NCI-H1092 (cell line): ENCODE results near the gene ATP1A3.
"Not testable (repeated sequence)": the region's sequence is repeated elsewhere in the genome, so short reads cannot be mapped to it uniquely, and the experiment has no call there.

ENCODE experiments used
- DNase-seq: peaks from one replicate; lab custom pipeline; 2025; lab: John Stamatoyannopoulos, UW

ATP1A3 gene

DNA sequence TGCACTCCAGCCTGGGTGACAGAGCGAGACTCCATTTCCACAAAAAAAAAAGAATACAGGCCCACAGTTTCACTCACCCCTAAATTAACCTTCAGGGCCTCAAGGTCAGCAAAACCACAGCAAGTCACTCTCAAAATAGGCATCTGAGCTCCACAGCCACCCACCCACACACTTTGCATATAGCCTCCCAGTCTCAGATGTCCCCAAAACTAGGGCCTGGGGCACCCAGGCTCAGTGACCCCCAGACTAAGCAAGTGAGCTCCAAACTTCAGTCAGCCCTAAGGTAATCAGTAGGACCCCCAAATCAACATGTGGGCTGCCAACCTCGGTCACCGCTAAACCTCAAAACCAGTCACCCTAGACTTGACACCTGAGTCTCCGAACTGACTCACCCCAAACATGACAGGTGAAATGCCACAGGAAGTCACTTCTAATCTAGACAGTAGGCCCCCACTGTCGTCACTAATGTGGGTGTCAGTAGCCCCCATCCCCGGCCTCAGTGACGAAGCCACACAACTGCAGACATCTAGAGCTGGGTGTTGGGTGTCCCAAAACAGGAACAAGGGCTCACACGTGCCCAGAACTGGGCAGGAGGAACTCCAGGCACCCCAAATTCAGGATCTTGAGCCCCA, 48.8 kb downstream of the ATP1A3 start:
- DNase-seq: no peak

DNA sequence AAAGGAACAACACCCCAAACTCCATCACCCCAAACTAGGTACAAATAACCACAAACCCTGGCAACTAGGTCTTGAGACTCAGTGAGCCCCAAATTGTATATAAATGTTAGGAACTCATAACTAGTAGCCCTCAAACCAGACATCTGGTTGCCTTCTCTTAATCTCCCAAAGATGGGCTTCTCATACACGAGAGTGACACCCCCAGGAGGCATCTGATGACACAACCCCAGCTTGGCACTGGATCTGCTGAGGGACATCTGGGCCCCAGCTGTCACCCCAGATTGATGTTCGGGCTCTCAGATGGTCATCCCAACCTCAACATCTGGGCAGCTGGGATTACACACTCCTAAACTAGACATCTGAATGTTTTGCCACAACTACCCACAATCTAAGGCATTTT, 49.7 kb downstream of the ATP1A3 start:
- no peak for DNase-seq

DNA sequence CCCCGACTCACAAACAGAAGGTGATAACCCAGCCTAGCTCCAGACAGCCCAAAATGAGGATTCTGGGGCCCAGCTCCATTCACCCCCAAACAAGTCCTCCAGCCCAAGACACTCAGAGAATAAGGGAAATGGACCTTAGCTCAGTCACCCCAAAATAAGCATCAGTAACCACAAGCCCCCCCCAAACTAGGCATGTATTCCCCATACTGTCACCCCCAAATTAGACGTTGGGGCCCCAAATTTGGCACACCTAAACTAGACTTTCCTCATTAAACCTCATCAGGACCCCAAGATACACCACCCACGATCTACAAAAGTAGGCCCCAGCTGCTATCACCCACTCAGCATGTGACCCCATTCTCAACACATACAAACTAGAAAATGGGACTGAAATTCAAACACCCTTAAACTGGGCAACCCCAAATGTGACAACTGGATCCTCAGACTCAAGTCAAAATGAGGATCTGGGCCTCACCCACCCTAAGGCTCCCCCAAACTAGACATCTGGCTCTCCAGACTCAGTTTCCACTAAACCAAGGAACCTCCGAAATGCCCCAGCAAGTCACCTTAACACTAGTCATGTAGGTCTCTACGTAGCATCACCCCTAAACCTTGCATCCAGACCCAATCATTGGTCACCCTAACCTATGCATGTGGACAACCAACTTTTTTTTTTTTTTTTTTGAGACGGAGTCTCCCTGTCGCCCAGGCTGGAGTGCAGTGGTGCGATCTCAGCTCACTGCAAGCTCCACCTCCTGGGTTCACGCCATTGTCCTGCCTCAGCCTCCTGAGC, 52.4 kb downstream of the ATP1A3 start:
- no peak for DNase-seq

DNA sequence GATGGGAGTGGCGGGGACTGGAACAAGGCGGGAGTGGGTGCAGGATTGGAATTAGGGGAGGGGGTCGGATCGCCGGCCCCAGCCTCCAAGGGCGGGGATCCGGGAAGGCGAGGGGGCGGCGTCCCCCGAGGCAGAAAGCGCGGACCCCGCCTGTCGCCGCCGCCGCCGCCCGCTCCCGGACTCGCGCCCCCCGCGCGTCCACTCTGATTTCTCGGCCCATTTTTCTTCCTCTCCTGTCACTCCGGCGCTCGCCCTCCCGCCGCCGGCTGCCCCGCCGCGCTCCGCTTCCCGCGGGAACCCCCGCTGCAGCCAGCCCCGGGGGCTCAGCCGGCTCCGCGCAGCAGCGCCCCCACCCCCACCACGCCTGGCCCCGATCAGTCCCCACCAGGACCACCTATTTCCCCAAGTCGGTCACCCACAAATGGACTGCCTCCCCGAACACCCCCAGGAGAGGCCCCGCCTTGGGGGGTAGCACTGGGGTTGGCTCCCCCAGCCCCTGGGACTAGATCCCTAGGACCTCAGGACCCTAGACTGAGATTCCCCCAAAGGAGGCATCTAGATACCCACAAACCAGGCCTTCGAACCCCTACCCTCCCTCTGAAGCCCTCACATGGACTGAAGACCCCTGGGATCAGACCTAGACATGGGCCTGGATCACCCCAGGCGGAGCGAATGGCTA, 53.2 kb downstream of the ATP1A3 start:
- no peak for DNase-seq

DNA sequence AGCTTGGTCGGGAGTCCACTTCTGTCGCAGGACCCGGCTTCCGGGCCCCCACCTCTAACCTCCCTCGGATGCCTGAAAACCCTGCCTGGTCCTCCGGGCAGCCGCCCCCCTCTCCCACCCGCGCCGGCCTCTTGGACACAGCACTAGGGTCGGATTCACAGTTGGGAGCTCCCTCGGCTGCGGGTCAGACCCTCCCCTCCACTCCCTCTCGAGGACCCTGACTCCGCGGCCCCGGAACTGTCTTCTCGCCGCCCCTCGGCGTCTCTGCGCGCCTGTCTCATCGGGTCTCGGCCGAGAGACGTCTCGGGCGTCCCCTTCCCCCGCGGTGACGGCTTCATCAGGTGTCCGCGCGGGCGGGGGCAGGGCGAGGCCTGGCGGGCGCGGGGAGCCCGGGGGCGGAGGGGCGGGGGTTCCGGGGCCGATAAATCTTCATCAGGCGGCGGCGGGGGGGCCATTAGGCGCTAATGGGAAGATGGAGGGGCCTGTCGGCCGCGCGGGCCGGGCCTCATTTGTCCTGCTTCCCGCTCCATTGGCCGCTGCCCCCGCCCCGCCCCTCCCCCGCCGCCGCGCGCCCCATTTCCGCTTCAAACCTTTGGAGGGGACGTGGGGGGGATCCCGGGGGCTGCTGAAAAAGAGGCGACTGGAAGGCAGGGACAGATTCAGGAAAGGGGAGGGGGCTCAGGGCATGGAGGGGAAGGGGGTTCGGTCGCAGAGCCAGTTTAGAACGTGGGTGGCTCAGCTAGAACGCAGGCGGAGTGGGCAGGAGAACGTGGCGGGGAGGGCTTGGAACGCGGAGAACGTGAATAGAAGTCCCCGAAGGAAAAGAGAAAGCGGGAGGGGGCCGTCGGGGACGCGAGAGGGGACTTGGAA, 53.9 kb downstream of the ATP1A3 start:
- no peak for DNase-seq

DNA sequence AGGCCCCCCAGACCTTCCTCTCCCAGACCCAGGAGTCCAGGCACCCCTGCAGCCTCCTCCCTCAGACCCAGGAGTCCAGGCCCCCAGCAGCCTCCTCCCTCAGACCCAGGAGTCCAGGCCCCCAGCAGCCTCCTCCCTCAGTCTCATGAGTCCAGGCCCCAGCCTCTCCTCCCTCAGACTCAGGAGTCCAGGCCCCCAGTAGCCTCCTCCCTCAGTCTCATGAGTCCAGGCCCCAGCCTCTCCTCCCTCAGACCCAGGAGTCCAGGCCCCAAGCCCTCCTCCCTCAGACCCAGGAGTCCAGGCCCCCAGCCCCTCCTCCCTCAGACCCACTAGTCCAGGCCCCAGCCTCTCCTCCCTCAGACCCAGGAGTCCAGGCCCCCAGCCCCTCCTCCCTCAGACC, 54.8 kb downstream of the ATP1A3 start:
- not testable (repeated sequence) for DNase-seq

DNA sequence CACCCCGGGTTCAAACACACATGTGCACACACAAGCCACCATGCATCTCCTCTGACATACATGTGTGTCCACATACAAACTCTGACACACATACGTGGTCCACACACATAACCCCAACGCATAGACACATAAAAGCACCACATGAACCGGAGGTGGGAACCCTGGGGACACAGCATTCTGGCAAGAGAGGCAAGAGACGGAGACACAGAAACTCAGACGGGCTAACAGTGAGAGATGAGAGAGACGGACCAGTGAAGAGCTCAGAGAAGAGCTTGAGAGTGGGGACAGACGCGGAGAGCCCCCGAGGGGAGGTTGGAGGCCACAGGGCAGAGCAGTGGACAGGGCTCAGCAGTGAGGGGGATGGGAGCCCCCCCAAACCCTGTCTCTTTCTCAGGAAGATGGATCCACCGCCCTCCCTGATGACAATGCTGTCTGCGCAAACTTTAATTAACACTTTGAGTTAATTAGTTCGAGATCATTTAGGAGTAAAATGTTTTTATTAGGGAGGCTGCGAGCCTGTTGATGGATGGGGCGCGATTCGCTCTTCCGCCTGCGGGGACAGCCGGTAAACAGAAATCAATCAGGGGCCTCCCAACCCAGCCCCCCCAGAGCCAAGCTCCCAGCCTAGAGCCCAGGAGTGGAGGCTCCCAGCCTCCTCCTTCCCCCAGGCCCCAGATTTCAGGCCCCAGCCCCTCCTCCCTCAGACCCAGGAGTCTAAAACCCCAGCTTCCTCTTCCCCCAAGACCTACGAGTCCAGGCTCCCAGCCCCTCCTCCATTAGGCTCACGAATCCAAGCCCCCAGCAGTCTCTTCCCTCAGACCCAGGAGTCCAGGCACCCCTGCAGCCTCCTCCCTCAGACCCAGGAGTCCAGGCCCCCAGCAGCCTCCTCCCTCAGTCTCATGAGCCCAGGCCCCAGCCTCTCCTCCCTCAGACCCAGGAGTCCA, 56.2 kb downstream of the ATP1A3 start:
- DNase-seq: no peak

DNA sequence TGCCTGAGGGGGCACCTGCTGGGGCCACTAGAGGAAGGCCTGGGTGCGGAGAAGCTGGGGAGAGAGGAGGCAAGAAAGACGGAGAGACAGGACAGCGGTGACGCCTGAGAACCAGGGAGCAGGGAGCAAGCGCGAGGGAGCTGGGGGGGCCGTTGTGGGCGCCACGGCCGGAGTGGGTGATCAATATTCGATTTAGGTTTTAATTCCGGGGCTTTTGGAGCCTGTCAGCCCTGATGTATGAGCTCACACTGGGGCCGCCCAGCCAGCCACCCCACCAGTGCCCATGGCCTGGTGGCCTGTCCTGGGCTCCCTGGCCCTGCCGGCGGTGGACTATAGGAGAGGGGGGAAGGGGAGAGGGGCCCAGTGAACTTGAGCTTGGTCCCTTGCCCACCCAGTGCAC, 57.1 kb downstream of the ATP1A3 start:
- no peak for DNase-seq

DNA sequence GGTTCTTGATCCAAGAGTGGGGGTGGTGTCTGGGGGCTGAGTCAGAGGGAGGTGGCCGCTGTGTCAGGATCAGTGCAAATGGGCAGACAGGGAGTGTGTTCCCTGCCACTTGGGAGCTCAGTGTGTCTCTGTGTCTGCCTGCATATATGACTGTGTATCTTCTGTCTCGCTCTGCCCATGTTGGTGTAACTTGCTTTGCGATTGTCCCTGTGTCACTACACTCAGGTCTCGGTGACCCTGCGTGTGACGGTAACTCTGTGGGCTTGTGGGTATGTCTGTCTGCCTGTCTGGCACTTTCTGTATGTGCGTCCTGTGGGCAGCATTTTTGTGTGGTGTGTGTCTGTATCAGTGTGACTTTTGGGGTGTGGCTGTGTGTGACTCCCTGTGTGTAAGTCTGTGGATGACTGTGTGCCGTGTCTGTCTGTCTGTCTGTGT, 57.6 kb downstream of the ATP1A3 start:
- DNase-seq: no peak

DNA sequence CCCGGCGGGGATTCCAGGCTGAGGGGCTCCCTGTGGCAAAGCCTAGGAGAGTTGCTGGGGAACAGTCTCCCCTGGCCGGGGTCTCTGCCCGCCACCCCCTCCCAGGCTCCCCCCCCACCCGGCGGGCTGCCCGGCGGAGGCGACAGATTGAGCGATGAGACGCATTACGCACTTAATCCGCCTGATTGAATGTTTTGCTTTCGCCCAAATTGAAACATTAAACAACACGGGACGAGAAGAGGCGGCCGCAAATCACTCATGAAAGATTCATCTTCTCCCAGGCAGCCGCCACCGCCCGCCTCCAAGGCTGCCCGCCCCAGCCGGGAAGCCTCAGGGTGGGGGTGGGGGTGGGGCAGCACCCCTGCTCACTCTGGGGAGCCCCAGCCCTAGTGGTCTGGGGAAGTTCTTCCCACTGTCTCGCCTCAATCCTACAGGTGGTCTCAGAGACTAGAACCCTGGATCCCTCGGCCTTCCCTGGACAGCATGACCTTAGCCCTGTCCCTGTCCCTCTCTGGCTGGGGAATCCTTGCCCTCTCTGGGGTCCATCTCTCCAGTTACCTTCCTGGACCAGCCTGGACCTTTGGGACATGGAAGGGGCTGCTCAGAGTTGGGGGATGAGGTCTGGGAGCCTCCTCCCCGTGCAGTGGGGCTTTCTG, 58.1 kb downstream of the ATP1A3 start:
- DNase-seq: no peak

DNA sequence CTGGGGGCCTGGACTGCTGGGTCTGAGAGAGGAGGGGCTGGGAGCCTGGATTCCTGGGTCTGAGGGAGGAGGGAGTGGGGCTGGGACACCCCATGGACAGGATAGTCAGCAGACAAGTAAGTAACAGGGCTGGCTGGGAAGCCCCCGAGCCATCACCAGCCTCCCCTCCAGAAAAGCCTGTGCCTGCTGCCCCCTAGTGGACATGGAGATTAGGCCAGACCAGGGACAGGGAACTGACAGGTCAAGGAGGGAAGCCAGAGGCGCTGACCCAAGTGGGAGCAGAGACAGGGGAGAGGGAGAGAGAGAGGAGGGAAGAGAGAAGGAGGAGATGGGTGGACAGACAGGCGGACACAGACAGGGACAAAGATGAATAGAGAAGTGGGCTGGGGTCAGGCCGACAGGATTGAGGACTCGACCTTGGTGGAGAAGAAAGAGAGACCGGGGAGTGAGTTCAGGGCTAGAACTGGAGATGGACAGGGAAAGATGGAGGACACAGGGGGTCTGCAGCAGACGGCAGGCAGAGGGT, 59.1 kb downstream of the ATP1A3 start:
- DNase-seq: peak; percentile 29

DNA sequence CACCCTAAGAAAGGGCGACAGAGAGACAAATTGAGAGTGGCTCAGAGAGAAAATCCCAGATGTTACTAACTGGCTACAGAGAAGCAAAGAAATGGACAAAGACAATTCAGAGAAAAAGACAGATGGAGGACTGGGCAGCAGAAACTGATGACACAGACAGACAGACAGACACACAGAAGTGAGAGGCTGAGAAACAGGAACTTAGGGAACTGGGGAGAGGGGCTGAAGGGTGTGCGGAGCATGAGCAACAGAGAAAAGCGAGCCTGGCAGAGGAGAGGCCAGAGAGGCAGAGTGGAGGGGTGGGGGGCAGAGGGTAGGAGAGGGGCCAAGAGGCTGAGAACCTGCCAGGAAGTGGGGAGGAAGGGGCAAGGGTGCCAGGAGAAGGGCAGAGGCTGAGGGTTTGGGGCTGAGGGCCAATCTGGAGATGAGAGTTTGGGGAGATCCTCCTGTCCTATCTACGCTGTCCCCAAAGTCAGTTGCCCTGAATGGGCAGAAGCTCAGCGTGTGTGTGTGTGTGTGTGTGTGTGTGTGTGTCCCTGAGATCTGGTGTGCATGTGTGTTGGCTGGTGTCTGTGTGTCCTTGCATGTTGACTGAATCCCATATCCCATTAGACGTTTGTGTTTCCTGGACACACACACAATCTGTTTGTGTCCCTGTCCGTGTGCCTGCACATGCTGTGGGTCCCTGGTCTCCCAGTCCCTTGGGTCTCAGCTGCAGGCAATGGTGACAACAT, 60.2 kb downstream of the ATP1A3 start:
- DNase-seq: no peak

DNA sequence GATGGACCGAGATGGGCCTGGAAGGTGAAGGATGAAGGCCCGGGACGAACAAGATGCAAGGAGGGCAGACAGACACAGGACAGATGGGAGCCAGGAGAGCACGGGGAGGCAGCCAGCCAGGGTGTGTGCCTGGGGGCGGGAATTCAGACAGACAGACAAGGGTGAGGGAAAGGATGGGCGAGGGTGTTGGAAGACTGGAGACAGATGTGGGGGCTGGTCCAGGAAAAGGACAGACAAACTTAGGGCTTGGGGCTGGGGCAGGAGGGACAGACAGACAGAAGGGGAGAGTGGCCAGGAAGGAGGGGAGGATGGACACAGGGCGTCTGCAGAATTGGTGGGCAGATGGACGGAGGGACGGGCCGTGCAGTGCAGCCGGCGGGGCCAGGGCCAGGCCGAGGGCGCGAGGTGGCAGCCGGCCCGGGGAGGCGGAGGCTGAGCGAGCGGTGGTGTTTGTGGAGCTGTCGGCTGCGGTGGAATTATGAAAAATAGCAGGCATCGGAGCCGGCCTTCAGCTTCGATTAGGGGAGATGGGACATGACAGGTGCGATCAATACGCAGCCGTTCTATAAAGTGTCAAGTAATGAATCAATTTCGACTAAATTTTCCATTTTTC, 61.2 kb downstream of the ATP1A3 start:
- DNase-seq: no peak

DNA sequence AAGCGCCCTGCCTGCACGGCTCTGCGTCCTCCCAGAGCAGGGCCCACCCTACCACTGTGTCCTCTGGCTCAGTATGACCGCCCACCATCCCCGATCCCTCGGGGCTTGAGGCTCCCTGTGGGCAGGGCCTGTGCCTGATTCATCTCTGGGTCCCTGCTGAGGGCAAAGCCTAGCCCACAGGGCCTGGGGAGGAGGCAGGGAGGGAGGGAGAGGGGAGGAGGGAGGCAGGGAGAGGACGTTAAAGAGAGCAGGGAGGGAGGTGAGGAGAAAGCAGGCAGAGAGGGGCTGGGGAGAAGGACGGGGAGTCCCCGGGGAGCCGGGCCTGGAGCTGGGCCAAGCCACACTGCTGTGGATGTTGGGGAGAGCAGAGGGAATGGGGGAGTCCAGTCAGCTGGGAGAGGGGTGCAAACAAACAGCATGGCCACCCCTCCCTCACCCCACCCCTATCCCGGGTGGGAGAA, 61.7 kb downstream of the ATP1A3 start:
- DNase-seq: no peak

DNA sequence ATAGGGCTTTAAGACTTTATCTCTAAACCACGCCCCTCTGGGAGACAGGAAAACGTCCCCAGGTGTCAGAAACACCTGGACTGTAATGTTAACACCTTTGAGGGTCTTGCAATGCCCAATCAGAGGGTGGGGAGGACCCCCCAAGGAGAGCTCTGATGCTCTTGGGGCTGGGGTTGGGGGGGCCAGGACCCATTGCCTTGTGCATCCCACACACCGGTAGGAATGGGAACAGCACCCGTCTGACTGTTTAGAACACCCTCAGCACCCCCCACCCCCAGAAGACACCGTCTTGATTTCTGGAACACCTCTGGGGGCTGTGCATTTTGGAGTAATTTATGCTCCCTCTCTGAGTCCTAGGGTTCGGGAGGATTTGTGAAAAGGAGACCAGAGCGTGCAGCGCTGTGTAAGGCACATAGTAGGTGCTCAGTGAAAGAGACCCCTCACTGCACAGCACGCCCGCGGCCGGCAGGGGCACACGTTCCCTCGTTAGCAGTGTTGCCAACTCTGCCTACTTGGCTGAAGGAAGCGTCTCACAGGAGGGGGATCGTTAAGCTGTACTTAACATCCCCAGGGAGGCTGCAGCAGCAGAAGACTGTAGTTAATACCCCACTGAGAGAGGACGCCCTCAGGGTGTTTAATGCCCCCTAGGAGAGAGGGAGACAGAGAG, 63.0 kb downstream of the ATP1A3 start:
- DNase-seq: no peak

DNA sequence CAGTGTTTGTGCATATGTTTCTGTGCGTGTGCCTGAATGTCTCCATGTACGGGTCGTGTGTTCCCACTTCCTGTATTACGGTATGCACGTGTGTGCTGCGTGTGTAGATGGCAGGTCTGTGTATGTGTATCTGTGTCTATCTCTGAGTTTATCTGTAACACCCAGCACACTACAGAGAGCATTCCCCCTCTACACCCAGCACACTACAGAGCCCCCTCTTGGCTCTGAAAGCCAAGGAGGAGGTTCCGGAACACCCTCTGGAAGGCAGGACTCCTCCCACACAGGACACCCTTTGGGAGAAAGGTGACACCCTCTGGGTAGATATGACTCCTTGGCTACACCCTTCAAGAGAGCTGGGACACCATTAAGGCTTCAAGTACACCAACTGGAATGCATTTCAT, 63.7 kb downstream of the ATP1A3 start:
- DNase-seq: no peak

DNA sequence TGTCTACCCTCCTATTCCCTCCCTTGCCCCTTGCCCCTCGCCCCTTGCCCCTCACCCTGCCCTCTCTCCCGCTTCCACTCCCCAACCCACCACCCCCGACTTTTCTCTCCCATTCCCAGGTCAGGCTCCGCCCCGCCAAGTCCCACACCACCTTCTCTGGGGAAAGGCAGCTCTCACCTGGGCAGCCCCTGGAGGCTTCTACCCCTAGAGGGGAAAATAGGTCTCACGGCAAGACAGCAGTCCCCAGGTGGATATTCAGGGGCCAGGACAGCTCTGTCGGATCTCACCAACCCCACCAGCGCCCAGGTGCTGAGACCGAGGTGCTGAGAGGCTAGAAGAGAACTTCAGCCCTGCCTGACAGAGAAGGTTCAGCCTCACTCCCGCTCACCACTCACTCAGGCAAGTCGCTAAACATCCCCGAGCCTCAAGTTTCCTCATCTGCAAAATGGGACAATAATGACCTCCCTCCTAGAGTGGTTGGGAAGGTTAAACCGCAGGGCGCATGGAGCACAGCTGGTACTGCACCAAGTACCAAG, 64.4 kb downstream of the ATP1A3 start:
- DNase-seq: no peak
